ENCODE measurements around the gene LUM.

GRCh38 chr12:91113621-91114020, 2.3 kb upstream of the LUM start:
- TF ChIP-seq CTCF (IDR thresholded peaks at IDR 0.05; ENCODE audit: poor library complexity): no peak
- no peak for TF ChIP-seq EZH2 (IDR thresholded peaks at IDR 0.05; ENCODE audit: borderline replicate concordance)
